ENCODE data around the gene ARMC3. TPM values are rescaled to one million over a fixed set of nuclear protein-coding genes. Genes with fewer than 3 reads are reported as not detected.

Gene ARMC3
- total and polyA plus RNA-seq, 4 donors: 0.05 TPM; not detected in 3

GRCh38 chr10:22962817-22963216, 35.0 kb downstream of the ARMC3 start:
- Histone ChIP-seq H3K9me3 (ENCODE audit: control insufficient read depth in 4 of 4, low read length in 3 of 4) (no peaks in the 10 kb centered on the region), H3K4me3 (ENCODE audit: low read depth in 1 of 3, low read length in 3 of 3) (no peak overlapping the region), H3K27ac (ENCODE audit: low read depth in 1 of 2, low read length in 2 of 2) (no peak overlapping the region), H3K27me3 (ENCODE audit: control insufficient read depth in 4 of 4, insufficient read depth in 4 of 4, low read length in 3 of 4) (no peaks in the 10 kb centered on the region), H3K9ac (ENCODE audit: low read depth in 1 of 2, low read length in 2 of 2) (no peak overlapping the region), H3K4me1 (ENCODE audit: control insufficient read depth in 4 of 4, insufficient read depth in 4 of 4, low read length in 3 of 4) (no peaks in the 10 kb centered on the region), H3K36me3 (ENCODE audit: control insufficient read depth in 4 of 4, insufficient read depth in 3 of 4, low read depth in 1 of 4, low read length in 3 of 4) (no peaks in the 10 kb centered on the region)
- WGBS: 92% methylated on average over 1 of the region's 1 CpG
- TF ChIP-seq ATF3 (IDR thresholded peaks at IDR 0.05) (no peak), YY1 (IDR thresholded peaks at IDR 0.05) (no peak), CTCF (IDR thresholded peaks at IDR 0.05; ENCODE audit: low read depth, low read length, missing input control) (no peak)
- DNase-seq (ENCODE audit: low spot score): no peak

GRCh38 chr10:22969704-22970103, 41.9 kb downstream of the ARMC3 start:
- DNase-seq (ENCODE audit: low spot score): no peak
- H3K36me3 ChIP-seq (ENCODE audit: control insufficient read depth in 4 of 4, insufficient read depth in 3 of 4, low read depth in 1 of 4, low read length in 3 of 4): no peaks in the 10 kb centered on the region
- no peak overlapping the region for H3K27ac ChIP-seq (ENCODE audit: low read depth in 1 of 2, low read length in 2 of 2)
- no peak for TF ChIP-seq NR2F2 (IDR thresholded peaks at IDR 0.05)
- TF ChIP-seq EGR1 (IDR thresholded peaks at IDR 0.05; ENCODE audit: low read depth in 2 of 2): no peak
- TF ChIP-seq JUND (IDR thresholded peaks at IDR 0.05): no peak
- no peak for TF ChIP-seq SP1 (IDR thresholded peaks at IDR 0.05)
- TF ChIP-seq TAF1 (conservative IDR thresholded peaks at IDR 0.05): no peak
- no peak for TF ChIP-seq RAD21 (IDR thresholded peaks at IDR 0.05)
- TF ChIP-seq ATF3 (IDR thresholded peaks at IDR 0.05): no peak
- TF ChIP-seq FOXA1 (IDR thresholded peaks at IDR 0.05): no peak
- TF ChIP-seq HNF4G (IDR thresholded peaks at IDR 0.05): no peak
- TF ChIP-seq YY1 (IDR thresholded peaks at IDR 0.05): no peak
- no peak for TF ChIP-seq RXRA (IDR thresholded peaks at IDR 0.05)
- no peak for TF ChIP-seq REST (IDR thresholded peaks at IDR 0.05)
- TF ChIP-seq FOXA2 (IDR thresholded peaks at IDR 0.05): no peak
- H3K4me1 ChIP-seq (ENCODE audit: control insufficient read depth in 4 of 4, insufficient read depth in 4 of 4, low read length in 3 of 4): no peaks in the 10 kb centered on the region
- no peak overlapping the region for H3K4me3 ChIP-seq (ENCODE audit: low read depth in 1 of 3, low read length in 3 of 3)
- no peaks in the 10 kb centered on the region for H3K9me3 ChIP-seq (ENCODE audit: control insufficient read depth in 4 of 4, low read length in 3 of 4)
- 83% methylated on average over 5 of the region's 5 CpGs for WGBS
- H3K27me3 ChIP-seq (ENCODE audit: control insufficient read depth in 4 of 4, insufficient read depth in 4 of 4, low read length in 3 of 4): no peaks in the 10 kb centered on the region
- H3K9ac ChIP-seq (ENCODE audit: low read depth in 1 of 2, low read length in 2 of 2): no peak overlapping the region

DNA sequence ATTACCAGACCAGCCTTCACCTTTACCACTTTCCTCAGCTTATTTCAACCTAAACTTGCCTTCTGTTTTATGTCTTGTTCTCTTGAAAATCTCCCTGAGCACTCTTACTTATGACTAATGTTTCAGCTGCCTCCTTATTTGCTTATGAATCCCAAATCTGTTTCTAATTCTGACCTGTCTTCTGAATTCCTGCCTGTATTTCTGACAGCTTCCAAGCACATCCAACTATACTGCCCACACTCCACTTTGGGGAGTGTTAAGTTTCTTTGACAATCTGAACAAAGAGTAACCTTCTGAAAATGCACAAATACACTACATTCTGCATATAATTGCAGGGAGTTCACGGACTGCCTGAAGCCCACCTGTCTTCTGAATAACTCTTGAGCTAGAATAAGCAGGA, 48.7 kb downstream of the ARMC3 start:
- 95% methylated on average over 1 of the region's 1 CpG for WGBS

More for the DNA sequence above, 48.7 kb downstream of the ARMC3 start:
- no peak for DNase-seq (ENCODE audit: low spot score)
- no peak overlapping the region for H3K27ac ChIP-seq (ENCODE audit: low read depth in 1 of 2, low read length in 2 of 2)
- H3K4me3 ChIP-seq (ENCODE audit: low read depth in 1 of 3, low read length in 3 of 3): no peak overlapping the region
- H3K9ac ChIP-seq (ENCODE audit: low read depth in 1 of 2, low read length in 2 of 2): no peak overlapping the region
- no peaks in the 10 kb centered on the region for H3K27me3 ChIP-seq (ENCODE audit: control insufficient read depth in 4 of 4, insufficient read depth in 4 of 4, low read length in 3 of 4)
- H3K9me3 ChIP-seq (ENCODE audit: control insufficient read depth in 4 of 4, low read length in 3 of 4): no peaks in the 10 kb centered on the region
- no peaks in the 10 kb centered on the region for H3K4me1 ChIP-seq (ENCODE audit: control insufficient read depth in 4 of 4, insufficient read depth in 4 of 4, low read length in 3 of 4)
- H3K36me3 ChIP-seq (ENCODE audit: control insufficient read depth in 4 of 4, insufficient read depth in 3 of 4, low read depth in 1 of 4, low read length in 3 of 4): no peaks in the 10 kb centered on the region
- TF ChIP-seq, protein P1, sequence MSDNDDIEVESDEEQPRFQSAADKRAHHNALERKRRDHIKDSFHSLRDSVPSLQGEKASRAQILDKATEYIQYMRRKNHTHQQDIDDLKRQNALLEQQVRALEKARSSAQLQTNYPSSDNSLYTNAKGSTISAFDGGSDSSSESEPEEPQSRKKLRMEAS (IDR thresholded peaks at IDR 0.05): no peak
- TF ChIP-seq FOXA1 (IDR thresholded peaks at IDR 0.05) (no peak), REST (IDR thresholded peaks at IDR 0.05) (no peak)

Data from liver (tissue), 9 donors.